Trophoblast cell (in vitro differentiated cells and primary cell): ENCODE data around the gene ICA1L.
A peak's percentile ranks its signal among the peaks of the same experiment; 100 is the strongest.
"Not testable (repeated sequence)": the region's sequence is repeated elsewhere in the genome, so short reads cannot be mapped to it uniquely, and the experiment has no call there.

Source experiments
- DNase-seq, 2 donors: peaks; one replicate each; pipeline ENCODE4 v3.0.0-alpha.2; 2016
- H2AFZ ChIP-seq: 2 replicates; pipeline ENCODE4 v1.6.1; 2013; ENCODE audit warnings: low read length, moderate library complexity, mild to moderate bottlenecking; ENCODE audit not compliant: insufficient read depth, poor library complexity
- H2AK5ac ChIP-seq: 2 replicates; pipeline ENCODE4 v1.6.1; 2013; ENCODE audit warnings: mild to moderate bottlenecking, low read length
- H2BK120ac ChIP-seq: 2 replicates; pipeline ENCODE4 v1.6.1; 2013; ENCODE audit warnings: low read length, mild to moderate bottlenecking, moderate library complexity; ENCODE audit not compliant: insufficient read depth, poor library complexity
- H2BK12ac ChIP-seq: 2 replicates; pipeline ENCODE4 v1.6.1; 2013; ENCODE audit warnings: mild to moderate bottlenecking, low read length, moderate library complexity
- H2BK5ac ChIP-seq: 2 replicates; pipeline ENCODE4 v1.6.1; 2013; ENCODE audit warnings: low read length, low read depth, moderate library complexity, mild to moderate bottlenecking; ENCODE audit not compliant: poor library complexity
- H3K14ac ChIP-seq: 2 replicates; pipeline ENCODE4 v1.6.1; 2013; ENCODE audit warnings: mild to moderate bottlenecking, low read length
- H3K18ac ChIP-seq: 2 replicates; pipeline ENCODE4 v1.6.1; 2013; ENCODE audit warnings: mild to moderate bottlenecking, low read length
- H3K23ac ChIP-seq: 2 replicates; pipeline ENCODE4 v1.6.1; 2013; ENCODE audit warnings: low read length
- H3K27ac ChIP-seq: 2 replicates; pipeline ENCODE4 v1.5.1; 2013; ENCODE audit warnings: low read depth, mild to moderate bottlenecking, inconsistent platforms, low read length, moderate library complexity
- H3K27me3 ChIP-seq: 2 replicates; pipeline ENCODE4 v1.6.1; 2013; ENCODE audit warnings: inconsistent platforms, mild to moderate bottlenecking, low read length, moderate library complexity; ENCODE audit not compliant: insufficient read depth
- H3K36me3 ChIP-seq, 2 experiments: 1 replicate in 1 of 2; 2 replicates in 1 of 2; pipeline ENCODE4 v1.6.1; 2013; ENCODE audit warnings: low read length in 2 of 2, mild to moderate bottlenecking in 2 of 2, moderate library complexity in 1 of 2; ENCODE audit not compliant: insufficient read depth in 2 of 2, control insufficient read depth in 1 of 2
- H3K4ac ChIP-seq: 2 replicates; pipeline ENCODE4 v1.6.1; 2013; ENCODE audit warnings: low read depth, mild to moderate bottlenecking, low read length, moderate library complexity
- H3K4me1 ChIP-seq, 2 experiments: 1 replicate in 1 of 2; 2 replicates in 1 of 2; pipeline ENCODE4 v1.6.1; 2013; ENCODE audit warnings: low read length in 2 of 2, mild to moderate bottlenecking in 2 of 2, moderate library complexity in 1 of 2; ENCODE audit not compliant: insufficient read depth in 2 of 2, control insufficient read depth in 1 of 2
- H3K4me2 ChIP-seq: 2 replicates; pipeline ENCODE4 v1.6.1; 2013; ENCODE audit warnings: inconsistent platforms, mild to moderate bottlenecking, low read length, moderate library complexity
- H3K4me3 ChIP-seq: 2 replicates; pipeline ENCODE4 v1.5.1; 2013; ENCODE audit warnings: mild to moderate bottlenecking, low read depth, low read length, inconsistent platforms
- H3K79me1 ChIP-seq: one replicate; pipeline ENCODE4 v1.6.1; 2013; ENCODE audit warnings: low read length
- H3K79me2 ChIP-seq: 2 replicates; pipeline ENCODE4 v1.6.1; 2013; ENCODE audit warnings: low read length, mild to moderate bottlenecking; ENCODE audit not compliant: control insufficient read depth, insufficient read depth, poor library complexity
- H3K9ac ChIP-seq: 2 replicates; pipeline ENCODE4 v1.6.1; 2013; ENCODE audit warnings: mild to moderate bottlenecking, low read length
- H3K9me3 ChIP-seq: 2 replicates; pipeline ENCODE4 v1.6.1; 2013; ENCODE audit warnings: low read depth, mild to moderate bottlenecking, control low read depth, inconsistent platforms, low read length; ENCODE audit not compliant: insufficient read depth
- H4K12ac ChIP-seq: 2 replicates; pipeline ENCODE4 v1.6.1; 2013; ENCODE audit warnings: low read depth, mild to moderate bottlenecking, low read length, moderate library complexity
- H4K8ac ChIP-seq: 2 replicates; pipeline ENCODE4 v1.6.1; 2013; ENCODE audit warnings: low read depth, mild to moderate bottlenecking, low read length, moderate library complexity
- H4K91ac ChIP-seq: one replicate; pipeline ENCODE4 v1.6.1; 2013; ENCODE audit warnings: low read depth, mild to moderate bottlenecking, low read length, moderate library complexity
- WGBS: extraction: QIAGEN DNeasy Blood & Tissue Kit; methylation state at CpG from one replicate; pipeline ENCODE4 v1.1.7; 2013; ENCODE audit warnings: missing lambda C conversion rate; ENCODE audit not compliant: insufficient read length, insufficient coverage; ENCODE audit errors: extremely low coverage; 5-methylcytosine and 5-hydroxymethylcytosine counted together

Gene ICA1L

GRCh38 chr2:202908186-202908585 lies 36.6 kb upstream of the ICA1L start:
- Histone ChIP-seq H4K12ac (no peak overlapping the region), H3K79me2 (peaks cover 7% of the 10 kb centered on the region), H3K27me3 (no peaks in the 10 kb centered on the region), H4K8ac (no peak overlapping the region), H3K14ac (no peak overlapping the region), H3K36me3 (peaks cover 1 to 2% of the 10 kb centered on the region in 2 experiments), H3K9me3 (no peaks in the 10 kb centered on the region), H3K4me1 (no peaks in the 10 kb centered on the region), H2BK12ac (no peak overlapping the region), H3K18ac (no peak overlapping the region), H3K23ac (no peak overlapping the region), H2BK5ac (no peak overlapping the region), H3K4ac (peak overlapping the region; percentile 10), H3K9ac (no peak overlapping the region), H3K27ac (no peak overlapping the region), H4K91ac (no peak overlapping the region), H3K4me2 (no peak overlapping the region), H3K79me1 (peaks cover 3% of the 10 kb centered on the region), H2AK5ac (no peak overlapping the region), H2AFZ (no peak overlapping the region), H3K4me3 (no peak overlapping the region), H2BK120ac (no peak overlapping the region)
- WGBS: no CpG with 5 or more reads among the region's 5 CpGs
- DNase-seq: no peak

GRCh38 chr2:202905507-202905906 lies 33.9 kb upstream of the ICA1L start:
- not testable (repeated sequence) for H4K91ac ChIP-seq, H3K23ac ChIP-seq, H3K4me1 ChIP-seq, H2BK5ac ChIP-seq, H3K4me3 ChIP-seq, H2AFZ ChIP-seq, H3K27ac ChIP-seq, H3K36me3 ChIP-seq, H3K79me2 ChIP-seq, H2AK5ac ChIP-seq, H3K4me2 ChIP-seq, H3K79me1 ChIP-seq, H3K9ac ChIP-seq, H3K27me3 ChIP-seq, H3K9me3 ChIP-seq, H4K12ac ChIP-seq, H3K4ac ChIP-seq, DNase-seq, H3K14ac ChIP-seq, H2BK120ac ChIP-seq, H2BK12ac ChIP-seq, H3K18ac ChIP-seq, H4K8ac ChIP-seq

GRCh38 chr2:202885190-202885589 lies 13.6 kb upstream of the ICA1L start:
- no peak overlapping the region for H4K12ac ChIP-seq
- H3K27ac ChIP-seq: no peak overlapping the region
- H3K23ac ChIP-seq: no peak overlapping the region
- no CpG with 5 or more reads among the region's 7 CpGs for WGBS
- H2AFZ ChIP-seq: no peak overlapping the region
- H3K4me1 ChIP-seq: no peaks in the 10 kb centered on the region
- no peak overlapping the region for H3K4me2 ChIP-seq
- no peak overlapping the region for H3K4me3 ChIP-seq
- H3K27me3 ChIP-seq: no peaks in the 10 kb centered on the region
- no peak overlapping the region for H2BK5ac ChIP-seq
- H4K8ac ChIP-seq: no peak overlapping the region
- H2BK120ac ChIP-seq: no peak overlapping the region
- no peak overlapping the region for H4K91ac ChIP-seq
- H2AK5ac ChIP-seq: no peak overlapping the region
- no peak overlapping the region for H3K4ac ChIP-seq
- no peak overlapping the region for H3K9ac ChIP-seq
- DNase-seq: no peak
- H3K9me3 ChIP-seq: no peaks in the 10 kb centered on the region
- H3K79me2 ChIP-seq: no peaks in the 10 kb centered on the region
- H3K36me3 ChIP-seq: peaks cover 24 to 26% of the 10 kb centered on the region in 2 experiments
- H3K18ac ChIP-seq: no peak overlapping the region
- H2BK12ac ChIP-seq: no peak overlapping the region
- H3K79me1 ChIP-seq: no peaks in the 10 kb centered on the region
- no peak overlapping the region for H3K14ac ChIP-seq

GRCh38 chr2:202883987-202884675 lies 12.6 kb upstream of the ICA1L start:
- Histone ChIP-seq H3K4me3 (no peak overlapping the region), H2BK5ac (no peak overlapping the region), H2BK120ac (no peak overlapping the region), H2AFZ (no peak overlapping the region), H3K4ac (no peak overlapping the region), H3K14ac (no peak overlapping the region), H3K9ac (no peak overlapping the region), H3K36me3 (peaks cover 24% of the 10 kb centered on the region in 2 experiments), H3K4me1 (no peaks in the 10 kb centered on the region), H3K4me2 (no peak overlapping the region), H4K91ac (no peak overlapping the region), H4K12ac (no peak overlapping the region), H4K8ac (no peak overlapping the region), H3K79me2 (no peaks in the 10 kb centered on the region), H3K27ac (no peak overlapping the region), H3K23ac (no peak overlapping the region), H3K79me1 (no peaks in the 10 kb centered on the region), H3K18ac (no peak overlapping the region), H3K9me3 (no peaks in the 10 kb centered on the region), H2AK5ac (no peak overlapping the region), H2BK12ac (no peak overlapping the region), H3K27me3 (no peaks in the 10 kb centered on the region)
- DNase-seq: no peak
- no CpG with 5 or more reads among the region's 5 CpGs for WGBS
